D341Med (cell line): ENCODE results near the gene GATAD2B.

Experiments used
- DNase-seq: peaks from one replicate; pipeline ENCODE4 v3.0.0; 2012; ENCODE audit warnings: low spot score

GATAD2B gene

DNA sequence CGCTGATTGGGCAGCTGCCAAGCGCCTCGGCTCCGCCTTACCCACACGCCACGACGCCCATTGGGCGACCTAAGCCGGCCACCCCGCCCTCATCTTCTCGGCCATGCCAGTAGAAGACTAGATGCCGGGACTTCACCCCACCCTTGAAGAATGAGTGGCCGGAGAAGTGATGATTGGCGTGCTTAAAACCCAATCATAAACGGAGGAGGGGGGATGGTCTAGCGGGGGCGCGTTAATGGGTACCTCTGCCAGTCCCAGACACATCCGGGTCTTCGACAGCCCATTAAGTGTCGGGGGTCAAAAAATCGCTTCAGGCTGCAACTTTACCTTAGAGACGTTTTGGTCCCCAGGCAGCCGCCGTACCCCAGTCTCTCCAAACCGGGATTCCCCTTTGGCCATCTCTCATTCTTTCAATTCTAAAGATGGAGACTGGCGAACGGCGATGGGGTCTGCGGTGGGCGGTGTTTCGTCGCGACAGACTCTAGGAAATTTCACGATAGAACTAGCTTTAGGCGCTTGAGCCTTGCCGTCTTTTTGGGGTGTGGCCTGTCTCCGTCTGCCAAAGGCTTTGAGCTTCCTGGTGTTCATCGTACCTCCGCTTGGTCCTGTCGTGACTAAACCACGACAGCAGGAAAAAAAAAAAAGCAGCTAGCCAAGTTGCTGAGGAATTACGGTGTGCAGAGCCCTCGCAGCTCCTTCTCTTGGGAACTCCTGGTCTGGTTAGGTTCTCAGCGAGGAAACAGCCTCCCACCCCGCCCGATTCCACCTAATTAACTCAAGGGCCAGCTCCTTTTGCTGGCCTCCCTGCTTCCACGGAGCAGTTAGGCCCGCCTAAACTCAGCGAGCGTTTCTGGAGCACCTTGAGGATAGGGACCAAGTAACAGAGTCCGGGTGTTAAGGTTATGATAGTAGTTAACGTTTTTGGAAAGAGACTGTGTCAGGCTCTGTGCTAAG lies at the start of gene GATAD2B:
GATAD2B (minus strand) TSS at position 1 of the 954 bp plus-strand sequence. CDS start 94,625 bp downstream, outside the sequence.
- peak; percentile 98 for DNase-seq

DNA sequence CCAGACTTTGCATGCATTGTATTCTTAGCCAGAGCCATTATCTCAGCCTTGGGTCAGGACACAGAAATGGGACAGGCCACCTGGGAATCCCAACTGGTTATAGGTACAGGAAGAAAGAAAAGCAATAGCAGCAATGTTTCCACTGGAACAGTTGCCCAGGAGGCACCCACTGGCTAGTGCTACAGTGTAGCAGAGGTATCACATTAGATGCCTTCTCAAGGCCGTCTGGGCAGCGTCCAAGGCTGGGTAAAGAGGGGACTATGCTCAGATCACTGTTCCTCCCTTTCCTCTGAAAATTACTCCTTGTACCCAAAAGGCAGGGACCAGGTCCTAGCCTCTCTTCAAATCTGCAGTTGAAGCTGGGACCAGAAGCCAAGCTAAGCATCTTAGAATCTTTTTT lies 47.6 kb upstream of the GATAD2B start:
- no peak for DNase-seq

DNA sequence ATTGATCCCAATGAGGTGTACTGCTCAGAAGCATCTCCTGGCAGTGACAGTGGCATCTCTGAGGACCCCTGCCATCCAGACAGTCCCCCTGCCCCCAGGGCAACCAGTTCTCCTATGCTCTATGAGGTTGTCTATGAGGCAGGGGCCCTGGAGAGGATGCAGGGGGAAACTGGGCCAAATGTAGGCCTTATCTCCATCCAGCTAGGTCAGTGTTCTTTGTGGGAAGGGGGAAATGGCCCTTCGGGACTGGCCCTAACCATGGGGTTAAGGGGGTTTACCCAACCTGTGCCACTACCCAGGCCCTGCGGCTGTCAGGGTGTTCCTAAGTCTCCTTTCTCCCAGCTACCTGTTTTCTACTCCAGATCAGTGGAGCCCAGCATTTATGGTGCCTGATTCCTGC lies 46.2 kb upstream of the GATAD2B start:
- DNase-seq = no peak

GRCh38 chr1:153968408-153968807 lies 45.6 kb upstream of the GATAD2B start:
- no peak for DNase-seq

GRCh38 chr1:153968000-153968363 lies 45.2 kb upstream of the GATAD2B start:
- DNase-seq = no peak

- peak; percentile 93 for DNase-seq
Measured at GRCh38 chr1:153967107-153967999, 44.6 kb upstream of the GATAD2B start, which contains the start of gene CREB3L4. CREB3L4 (plus strand) TSS chr1:153967902; CDS start chr1:153968526, 624 bp downstream.

- DNase-seq = peak; percentile 63
Measured at GRCh38 chr1:153963850-153964331, 41.1 kb upstream of the GATAD2B start.

- DNase-seq = peak; percentile 97
Measured at GRCh38 chr1:153963030-153963849, 40.5 kb upstream of the GATAD2B start, which contains the start of gene SLC39A1. SLC39A1 (minus strand) TSS chr1:153963537; CDS start chr1:153962715, 822 bp downstream.

DNA sequence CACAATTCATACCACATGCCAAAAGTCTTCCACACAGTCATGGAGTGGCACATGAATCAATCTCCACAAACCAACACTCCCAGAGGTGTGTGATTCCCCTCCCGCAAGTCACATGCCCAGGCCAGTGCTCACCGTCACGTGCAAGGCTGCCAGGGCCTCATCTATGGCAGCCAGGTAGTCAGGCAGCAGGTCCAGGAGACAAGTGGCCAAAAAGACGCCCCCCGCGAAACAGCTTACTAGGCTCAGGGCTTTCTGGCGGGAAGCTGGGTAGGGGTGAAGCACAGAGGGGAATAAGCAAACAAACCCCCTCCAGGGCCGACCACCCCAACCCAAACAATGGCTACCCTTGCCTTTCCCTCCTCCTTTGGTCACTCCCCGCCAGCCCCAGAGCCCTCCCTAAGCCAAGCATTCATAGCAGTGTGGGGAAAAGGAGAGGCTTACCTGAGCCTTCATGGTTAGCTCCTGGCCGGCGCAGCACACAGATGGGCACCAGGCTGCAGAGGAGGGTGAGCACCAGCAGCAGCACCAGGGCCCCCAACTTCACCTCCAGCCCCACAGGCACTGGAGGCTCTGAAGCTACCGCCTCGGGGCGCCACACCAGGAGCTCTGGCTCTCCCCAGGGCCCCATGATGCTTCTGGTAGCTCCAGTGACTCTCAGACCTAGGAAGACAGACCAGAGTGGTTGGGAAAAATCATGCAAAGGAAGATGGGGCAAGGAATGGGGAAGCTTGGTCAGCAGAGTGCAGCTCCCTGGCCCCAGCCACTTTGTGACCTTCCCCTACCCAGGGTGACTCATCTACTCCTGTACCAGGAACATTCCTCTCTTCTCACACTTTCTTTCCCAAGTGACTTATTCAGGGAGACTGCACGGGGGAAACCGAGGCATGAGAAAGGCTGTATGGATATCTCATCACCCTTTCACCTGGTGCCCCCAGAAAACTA lies 39.6 kb upstream of the GATAD2B start:
- no peak for DNase-seq

DNA sequence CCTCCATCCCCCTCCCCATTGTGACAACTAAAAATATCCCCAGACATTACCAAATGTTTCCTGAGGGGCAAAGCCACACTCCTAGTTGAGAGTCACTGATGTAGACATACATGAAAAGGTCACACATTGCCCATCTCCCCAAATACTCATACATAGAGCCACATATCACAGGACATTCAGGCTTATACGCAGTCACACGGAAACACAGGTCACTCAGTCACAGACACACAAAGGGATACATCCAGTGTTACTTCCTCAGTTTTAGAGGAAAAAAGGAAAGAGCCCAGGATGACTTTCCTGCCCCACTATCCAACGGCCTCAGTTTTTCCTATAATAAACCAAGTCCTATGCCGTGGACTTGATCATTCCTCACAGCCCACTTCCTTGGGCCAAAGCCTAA lies 38.6 kb upstream of the GATAD2B start:
- DNase-seq = no peak

DNA sequence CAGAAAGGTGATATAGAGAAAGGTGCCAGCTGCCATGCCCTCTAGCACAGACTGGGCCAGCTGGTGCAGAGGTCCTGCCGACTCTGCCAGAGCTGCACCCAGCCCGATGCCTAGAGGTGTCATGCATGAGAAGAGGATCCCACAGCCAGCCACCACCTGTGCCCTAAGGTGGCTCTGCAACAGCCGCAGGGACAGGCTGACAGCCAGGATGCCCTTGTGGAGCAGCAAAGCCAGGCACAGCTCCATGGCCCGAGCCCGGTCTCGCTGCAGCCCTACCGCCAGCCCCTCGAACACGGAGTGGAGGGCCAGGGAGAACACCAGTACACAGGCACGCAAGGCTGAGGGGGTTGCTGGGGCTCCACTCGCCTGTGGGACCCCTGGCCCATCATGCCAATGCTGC lies 37.4 kb upstream of the GATAD2B start:
- DNase-seq = no peak

DNA sequence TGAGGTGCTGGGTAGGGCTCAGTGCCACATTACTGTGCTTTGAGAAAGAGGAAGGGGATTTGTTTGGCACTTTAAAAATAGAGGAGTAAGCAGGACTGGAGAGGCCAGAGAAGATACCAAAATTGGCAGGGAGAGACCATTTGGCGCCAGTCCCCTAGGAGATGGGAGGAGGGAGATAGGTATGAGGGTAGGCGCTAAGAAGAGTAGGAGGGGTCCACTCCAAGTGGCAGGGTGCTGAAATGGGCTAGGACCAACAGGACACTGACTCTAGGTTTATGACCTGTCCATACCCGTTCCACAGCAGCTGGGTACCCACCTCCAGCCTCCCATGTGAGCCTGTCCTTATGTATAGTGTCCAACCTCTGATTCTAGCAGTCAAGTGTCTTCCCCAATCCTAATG lies 36.7 kb upstream of the GATAD2B start:
- DNase-seq = no peak

DNA sequence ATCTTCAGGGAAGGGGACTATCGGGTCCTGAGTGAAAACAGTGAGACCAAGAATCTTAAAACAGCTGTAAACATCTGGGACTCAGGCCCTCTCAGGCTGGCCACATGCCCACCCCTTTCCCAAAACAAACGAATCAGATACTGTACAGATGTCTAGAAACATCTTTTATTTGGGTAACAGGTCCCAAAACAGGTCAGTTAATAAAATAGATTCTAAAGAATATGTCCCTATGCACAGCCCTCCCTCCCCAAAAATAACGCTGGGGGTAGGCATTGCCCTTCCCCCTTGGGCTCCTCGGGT lies 36.1 kb upstream of the GATAD2B start:
- no peak for DNase-seq

DNA sequence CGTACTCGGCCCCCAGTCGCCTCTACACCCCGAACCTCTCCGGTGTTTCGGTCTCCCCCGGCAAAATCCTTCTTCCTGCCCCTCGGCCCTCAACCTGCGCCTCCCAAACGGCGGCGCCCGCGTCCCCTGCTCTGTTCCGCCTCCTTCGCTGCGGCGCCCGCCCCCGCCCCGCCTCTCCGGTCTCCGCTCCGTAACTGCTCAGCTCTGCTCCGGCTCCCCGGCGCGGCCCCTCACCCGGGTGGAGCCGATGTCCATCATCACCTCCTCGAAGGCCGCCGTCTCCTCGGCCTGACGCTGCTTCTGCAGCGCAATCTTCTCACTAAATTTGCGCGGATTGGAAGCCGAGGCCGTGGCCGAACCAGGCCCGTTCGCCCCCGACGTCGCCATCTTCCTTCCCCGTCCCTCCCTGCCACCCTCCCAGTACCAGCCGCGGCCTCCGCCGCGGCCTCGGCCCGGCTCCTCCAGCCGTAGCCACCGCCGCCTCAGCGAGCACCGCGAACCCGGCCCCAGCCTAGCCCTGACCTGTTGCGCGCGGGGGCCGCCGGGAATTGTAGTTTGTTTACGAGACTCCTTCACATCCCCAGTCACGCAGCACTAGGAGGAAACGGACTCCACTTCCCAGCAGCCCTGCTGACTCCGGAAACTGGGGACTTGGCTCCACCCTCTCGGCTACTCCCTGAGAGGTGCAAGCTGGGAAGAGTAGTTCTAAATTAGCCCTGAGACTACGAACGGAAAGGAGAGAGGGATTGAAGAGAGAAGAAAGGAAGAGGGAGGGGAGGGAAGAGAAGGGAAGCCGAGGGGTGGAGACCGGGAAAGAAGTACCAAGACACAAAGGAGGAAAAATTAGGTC lies 35.6 kb upstream of the GATAD2B start, which contains the start of gene CRTC2:
CRTC2 (minus strand) TSS at position 502 of the 850 bp plus-strand sequence; CDS start at position 387, 115 bp downstream.
- peak; percentile 97 for DNase-seq

GRCh38 chr1:153957744-153958110 lies 35.0 kb upstream of the GATAD2B start:
- DNase-seq = no peak

- DNase-seq = no peak
Measured at GRCh38 chr1:153956997-153957715, 34.4 kb upstream of the GATAD2B start.

DNA sequence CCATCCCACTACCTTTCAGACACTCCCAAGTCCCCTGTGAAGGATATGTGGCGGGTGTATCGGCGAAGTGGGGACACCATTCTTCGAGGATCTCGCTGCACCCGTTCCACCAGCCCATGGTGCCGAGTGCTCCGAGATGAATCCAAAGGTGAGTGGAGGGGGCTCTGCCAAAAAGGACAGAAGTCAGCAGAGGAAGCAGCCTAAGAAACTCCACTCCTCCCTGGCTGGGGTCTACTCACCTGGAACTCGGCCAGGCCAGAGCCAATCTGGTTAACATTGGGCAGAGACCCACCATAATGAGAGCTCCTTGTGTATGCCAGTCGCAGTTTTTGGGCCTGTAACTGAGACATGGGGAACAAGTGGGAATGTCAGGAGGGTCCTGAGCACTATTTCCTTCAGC lies 32.1 kb upstream of the GATAD2B start:
- DNase-seq = no peak

GRCh38 chr1:153953859-153954365 lies 31.1 kb upstream of the GATAD2B start:
- no peak for DNase-seq

DNA sequence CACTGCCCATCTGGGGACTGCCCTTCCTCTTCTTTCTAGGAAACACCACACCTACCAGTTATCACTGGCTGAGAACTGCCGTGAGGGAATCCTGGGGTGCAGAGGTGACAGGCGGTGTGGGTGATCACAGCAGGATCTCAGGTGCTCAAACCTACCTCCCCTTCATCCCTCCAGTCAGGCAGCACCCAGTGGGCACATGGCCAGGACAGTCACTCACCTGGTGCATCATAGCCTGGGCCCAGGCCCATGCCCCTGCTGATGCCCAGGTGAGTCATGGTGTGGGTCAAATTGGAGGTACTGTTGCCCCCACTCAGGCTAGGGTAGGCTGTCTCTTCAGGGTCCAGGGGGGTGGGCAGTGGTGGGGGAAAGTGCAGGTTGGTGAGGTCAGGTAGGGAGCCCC lies 29.0 kb upstream of the GATAD2B start:
- no peak for DNase-seq
